Nephron progenitor cell (in vitro differentiated cells): Measurements from ENCODE around the gene GALE.
"Not testable (repeated sequence)": the region's sequence is repeated elsewhere in the genome, so short reads cannot be mapped to it uniquely, and the experiment has no call there.

Source experiments
- DNase-seq: peaks from one replicate; pipeline ENCODE4 v3.0.0; 2021
- H3K27ac Mint-ChIP-seq: 2 replicates; pipeline ENCODE4 v1.8.0; 2021; ENCODE audit warnings: mild to moderate bottlenecking, moderate library complexity, mixed read lengths
- H3K27me3 Mint-ChIP-seq: 2 replicates; pipeline ENCODE4 v1.8.0; 2021; ENCODE audit warnings: mild to moderate bottlenecking, low read depth, mixed read lengths; ENCODE audit not compliant: poor library complexity
- H3K36me3 Mint-ChIP-seq: 2 replicates; pipeline ENCODE4 v1.8.0; 2021; ENCODE audit warnings: low read depth, mixed read lengths
- H3K4me1 Mint-ChIP-seq: 2 replicates; pipeline ENCODE4 v1.8.0; 2021; ENCODE audit warnings: mixed read lengths
- H3K4me3 Mint-ChIP-seq: 2 replicates; pipeline ENCODE4 v1.8.0; 2021; ENCODE audit warnings: mild to moderate bottlenecking, moderate library complexity, mixed read lengths
- H3K9me3 Mint-ChIP-seq: 2 replicates; pipeline ENCODE4 v1.8.0; 2021; ENCODE audit warnings: mild to moderate bottlenecking, moderate library complexity, mixed read lengths
- CTCF ChIP-seq: fragments of 200-600 bp; sonication (generic); IDR thresholded peaks from 2 replicates; pipeline ENCODE4 v1.5.0; 2021; ENCODE audit warnings: antibody characterized with exemption

Gene GALE

GRCh38 chr1:23799255-23799569, 1.3 kb downstream of the GALE start:
- H3K9me3 Mint-ChIP-seq = no peaks in the 10 kb centered on the region
- H3K36me3 Mint-ChIP-seq = peaks cover 8% of the 10 kb centered on the region
- no peak for DNase-seq
- TF ChIP-seq CTCF = no peak
- H3K4me3 Mint-ChIP-seq = peak overlapping the region; percentile 94
- peaks cover 17% of the 10 kb centered on the region for H3K4me1 Mint-ChIP-seq
- H3K27me3 Mint-ChIP-seq = peaks cover 14% of the 10 kb centered on the region
- H3K27ac Mint-ChIP-seq = no peak overlapping the region

- peaks cover 17% of the 10 kb centered on the region for H3K4me1 Mint-ChIP-seq
- H3K36me3 Mint-ChIP-seq = peaks cover 3% of the 10 kb centered on the region
- peaks cover 14% of the 10 kb centered on the region for H3K27me3 Mint-ChIP-seq
- H3K27ac Mint-ChIP-seq = no peak overlapping the region
- no peaks in the 10 kb centered on the region for H3K9me3 Mint-ChIP-seq
- no peak for DNase-seq
- H3K4me3 Mint-ChIP-seq = peak overlapping the region; percentile 94
- no peak for TF ChIP-seq CTCF
These were observed 1.9 kb downstream of the GALE start for GRCh38 chr1:23798662-23799142.

- no peak overlapping the region for H3K4me3 Mint-ChIP-seq
These were observed 2.8 kb downstream of the GALE start for GRCh38 chr1:23797478-23798448.

GRCh38 chr1:23796466-23797271, 3.9 kb downstream of the GALE start:
- no peak for DNase-seq
- H3K4me1 Mint-ChIP-seq = peaks cover 30% of the 10 kb centered on the region
- H3K27me3 Mint-ChIP-seq = peaks cover 6% of the 10 kb centered on the region
- H3K36me3 Mint-ChIP-seq = no peaks in the 10 kb centered on the region
- H3K9me3 Mint-ChIP-seq = no peaks in the 10 kb centered on the region
- no peak overlapping the region for H3K4me3 Mint-ChIP-seq
- TF ChIP-seq CTCF = no peak
- no peak overlapping the region for H3K27ac Mint-ChIP-seq

More at GRCh38 chr1:23797478-23798448, 2.8 kb downstream of the GALE start:
- no peaks in the 10 kb centered on the region for H3K9me3 Mint-ChIP-seq
- no peak overlapping the region for H3K27ac Mint-ChIP-seq
- H3K4me1 Mint-ChIP-seq = peaks cover 21% of the 10 kb centered on the region
- DNase-seq = no peak
- TF ChIP-seq CTCF = no peak
- H3K27me3 Mint-ChIP-seq = peaks cover 14% of the 10 kb centered on the region
- H3K36me3 Mint-ChIP-seq = no peaks in the 10 kb centered on the region

- no peak for DNase-seq
- H3K36me3 Mint-ChIP-seq = no peaks in the 10 kb centered on the region
- peak overlapping the region; percentile 55 for H3K27ac Mint-ChIP-seq
- TF ChIP-seq CTCF = no peak
- H3K4me1 Mint-ChIP-seq = peaks cover 31% of the 10 kb centered on the region
- no peak overlapping the region for H3K4me3 Mint-ChIP-seq
- H3K27me3 Mint-ChIP-seq = no peaks in the 10 kb centered on the region
- no peaks in the 10 kb centered on the region for H3K9me3 Mint-ChIP-seq
These were observed 4.7 kb downstream of the GALE start for GRCh38 chr1:23795676-23796465.

- Mint-ChIP-seq H3K4me1 (peaks cover 36% of the 10 kb centered on the region), H3K27ac (peak overlapping the region; percentile 36)
- not testable (repeated sequence) for DNase-seq, H3K27me3 Mint-ChIP-seq, H3K9me3 Mint-ChIP-seq, H3K36me3 Mint-ChIP-seq, H3K4me3 Mint-ChIP-seq
These were observed 5.8 kb downstream of the GALE start for GRCh38 chr1:23794732-23795182.
